ENCODE measurements around the gene MYO3B.

MYO3B gene

GRCh38 chr2:170307052-170307451, 129.1 kb downstream of the MYO3B start:
- no peak for DNase-seq

GRCh38 chr2:170307555-170308351, 129.8 kb downstream of the MYO3B start:
- DNase-seq: no peak

- DNase-seq: no peak
Observed at GRCh38 chr2:170310876-170311502, 133.0 kb downstream of the MYO3B start.

- DNase-seq: no peak
Observed at GRCh38 chr2:170313347-170313991, 135.5 kb downstream of the MYO3B start.

GRCh38 chr2:170313992-170314348, 136.0 kb downstream of the MYO3B start:
- no peak for DNase-seq

- no peak for DNase-seq
Observed at GRCh38 chr2:170314744-170315447, 136.9 kb downstream of the MYO3B start.

GRCh38 chr2:170320948-170321347, 143.0 kb downstream of the MYO3B start:
- DNase-seq: no peak

- no peak for DNase-seq
Observed at GRCh38 chr2:170321526-170321925, 143.6 kb downstream of the MYO3B start.

GRCh38 chr2:170322140-170322766, 144.3 kb downstream of the MYO3B start:
- no peak for DNase-seq

GRCh38 chr2:170323743-170324142, 145.8 kb downstream of the MYO3B start:
- no peak for DNase-seq

- DNase-seq: no peak
Observed at GRCh38 chr2:170324640-170325046, 146.7 kb downstream of the MYO3B start.

GRCh38 chr2:170330881-170331280, 152.9 kb downstream of the MYO3B start:
- DNase-seq: no peak

GRCh38 chr2:170332676-170333402, 154.9 kb downstream of the MYO3B start:
- DNase-seq: no peak

GRCh38 chr2:170335351-170335750, 157.4 kb downstream of the MYO3B start:
- DNase-seq: no peak

- no peak for DNase-seq
Observed at GRCh38 chr2:170336408-170336807, 158.5 kb downstream of the MYO3B start.

GRCh38 chr2:170336916-170337315, 159.0 kb downstream of the MYO3B start:
- DNase-seq: no peak

- no peak for DNase-seq
Observed at GRCh38 chr2:170339322-170339721, 161.4 kb downstream of the MYO3B start.

GRCh38 chr2:170339750-170340692, 162.1 kb downstream of the MYO3B start:
- DNase-seq: no peak

- DNase-seq: no peak
Observed at GRCh38 chr2:170340693-170341068, 162.7 kb downstream of the MYO3B start.

- DNase-seq: no peak
Observed at GRCh38 chr2:170341684-170342623, 164.0 kb downstream of the MYO3B start.

All from GOT3 (cell line).